Activated naive CD8-positive, alpha-beta T cell treated with anti-CD3 and anti-CD28 coated beads, Interleukin-2, amount 50 U/mL, for 16 hours (primary cell): ENCODE data around the gene OSTF1.

Experiments
- DNase-seq: peaks from one replicate; pipeline ENCODE4 v3.0.0-alpha.2; 2020; ENCODE audit warnings: low read depth, low spot score

OSTF1 gene

DNA sequence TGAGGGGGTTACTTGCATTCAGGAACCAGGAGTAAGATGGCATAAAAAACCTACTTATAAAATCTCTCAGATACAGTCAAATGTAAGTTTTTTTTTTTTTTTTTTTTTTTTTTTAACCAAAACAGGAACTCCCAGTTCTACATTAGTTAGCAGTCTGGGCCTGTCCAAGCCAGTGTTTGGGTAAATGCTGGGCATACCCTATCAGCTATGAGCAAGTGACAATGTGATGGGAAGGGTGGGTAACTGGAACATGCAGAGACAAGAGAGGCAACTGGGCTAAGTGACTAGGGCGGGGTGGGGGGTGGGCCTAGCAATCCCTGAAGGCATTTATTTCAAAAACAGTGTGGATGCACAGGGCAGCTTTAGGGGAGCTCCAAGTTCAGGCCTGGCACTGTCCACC lies 2.7 kb upstream of the OSTF1 start:
- DNase-seq: no peak

- DNase-seq: no peak
These were observed 1.6 kb upstream of the OSTF1 start for GRCh38 chr9:75086541-75087288.

- no peak for DNase-seq
These were observed 958 bp upstream of the OSTF1 start for GRCh38 chr9:75087289-75087823.

- DNase-seq: no peak
These were observed 495 bp downstream of the OSTF1 start for GRCh38 chr9:75088646-75089372.

DNA sequence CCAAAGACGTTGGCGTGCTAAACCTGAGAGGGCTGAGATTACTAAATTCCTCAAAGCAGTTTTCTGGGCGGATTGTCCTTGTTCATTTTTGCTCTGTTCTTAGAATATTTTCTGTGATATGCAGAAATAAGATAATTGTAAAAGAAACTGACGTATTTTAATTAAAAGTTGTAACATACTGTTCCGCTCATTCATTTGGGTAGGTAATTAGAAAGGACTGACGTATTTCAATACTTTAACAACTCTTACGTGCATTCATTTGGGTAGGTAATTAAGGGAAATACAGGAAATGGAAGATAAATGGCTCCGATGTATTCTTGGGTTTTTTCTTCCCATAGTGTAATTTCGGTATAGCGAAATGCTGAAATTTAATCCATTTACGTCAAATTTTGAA lies 1.1 kb downstream of the OSTF1 start:
- DNase-seq: no peak

GRCh38 chr9:75090579-75090978 lies 2.3 kb downstream of the OSTF1 start:
- DNase-seq: no peak

GRCh38 chr9:75092766-75093165 lies 4.5 kb downstream of the OSTF1 start:
- no peak for DNase-seq

DNA sequence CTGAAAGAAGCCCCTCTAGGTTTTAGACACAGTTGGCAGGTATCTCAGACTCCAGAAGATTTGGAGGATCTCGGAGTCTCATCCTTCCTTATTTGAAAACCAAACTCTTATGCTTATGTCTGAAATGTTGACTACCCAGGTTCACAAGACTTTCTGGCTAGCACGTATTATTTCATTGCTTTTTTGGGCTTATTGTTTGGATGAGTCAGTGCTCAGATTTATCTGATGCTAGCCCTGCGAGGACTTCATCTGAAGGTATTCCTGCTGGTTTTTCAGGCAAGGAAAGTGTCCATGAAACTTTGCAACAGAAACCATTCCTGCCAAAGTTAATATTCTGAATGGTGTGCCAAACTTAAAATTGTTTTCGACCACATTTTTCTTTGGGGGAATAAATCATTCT lies 8.5 kb downstream of the OSTF1 start:
- DNase-seq: no peak

- DNase-seq: no peak
These were observed 12.8 kb downstream of the OSTF1 start for GRCh38 chr9:75101004-75101588.

DNA sequence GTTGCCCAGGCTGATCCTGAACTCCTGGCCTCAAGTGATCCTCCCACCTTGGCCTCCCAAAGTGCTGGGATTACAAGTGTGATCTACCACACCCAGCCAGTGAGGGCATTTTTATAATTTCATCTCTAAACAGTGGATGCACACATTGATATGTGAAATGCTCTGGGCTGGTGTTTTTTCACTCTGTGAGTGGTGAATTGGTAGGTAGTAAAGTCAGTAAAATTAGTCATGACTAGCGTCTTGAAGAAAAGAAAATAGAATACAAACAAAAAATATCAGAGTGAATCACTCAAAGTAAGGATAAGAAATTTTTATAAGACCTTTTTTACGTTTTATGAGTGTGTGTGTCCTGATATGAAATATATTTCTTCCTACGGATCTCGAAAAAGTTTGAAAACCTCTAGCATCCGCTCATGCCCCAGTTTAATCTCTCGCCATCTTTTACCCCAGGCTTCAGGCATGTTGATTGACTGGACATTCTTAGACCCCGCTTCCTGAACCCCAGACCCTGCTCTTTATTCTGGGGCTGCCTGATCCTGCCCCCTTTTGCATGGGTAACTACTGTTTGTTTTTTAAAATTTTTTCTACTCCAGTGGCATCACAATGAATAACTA lies 14.0 kb downstream of the OSTF1 start:
- DNase-seq: no peak

DNA sequence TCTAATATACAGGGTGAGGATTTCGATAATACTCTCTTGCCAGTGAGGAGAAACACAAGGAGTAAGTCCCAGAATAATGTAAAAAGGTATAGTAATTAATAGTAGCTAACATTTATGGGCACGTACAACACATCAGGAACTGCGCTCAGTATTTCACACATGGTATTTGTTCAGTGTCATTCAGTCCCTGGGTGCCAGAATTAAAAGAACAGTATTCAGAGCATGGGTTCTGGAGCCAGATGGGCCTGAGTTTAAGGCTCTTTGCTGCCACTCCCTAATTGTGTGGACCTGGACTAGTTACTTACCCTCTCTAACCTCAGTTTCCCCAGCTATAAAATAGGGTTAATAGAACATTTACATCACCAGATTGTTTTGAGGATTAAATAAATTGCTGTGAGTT lies 16.3 kb downstream of the OSTF1 start:
- DNase-seq: no peak

DNA sequence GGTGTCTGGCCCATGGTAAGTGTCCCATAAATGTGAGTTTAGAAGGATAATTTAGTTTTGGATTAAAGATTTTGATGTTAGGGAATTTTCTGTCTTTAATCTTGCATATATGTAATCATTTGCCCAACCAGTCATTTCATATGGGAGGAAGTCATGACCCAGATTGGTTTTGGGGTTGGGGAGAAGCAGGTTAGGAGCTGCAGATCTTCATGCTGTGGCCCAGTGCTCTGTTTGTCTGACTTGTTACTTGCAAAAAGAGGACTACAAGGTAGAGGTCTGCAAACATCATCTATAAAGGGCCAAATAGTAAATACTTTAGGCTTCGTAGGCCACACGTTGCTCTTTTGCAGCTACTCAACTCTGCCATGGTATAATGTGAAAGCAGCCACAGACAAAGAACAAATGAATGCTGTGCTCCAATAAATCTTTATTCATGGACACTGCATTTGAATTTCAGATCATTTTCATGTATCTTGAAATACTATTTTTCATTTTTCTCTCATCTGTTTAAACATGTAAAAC lies 16.8 kb downstream of the OSTF1 start:
- no peak for DNase-seq

GRCh38 chr9:75105841-75106240 lies 17.5 kb downstream of the OSTF1 start:
- no peak for DNase-seq

DNA sequence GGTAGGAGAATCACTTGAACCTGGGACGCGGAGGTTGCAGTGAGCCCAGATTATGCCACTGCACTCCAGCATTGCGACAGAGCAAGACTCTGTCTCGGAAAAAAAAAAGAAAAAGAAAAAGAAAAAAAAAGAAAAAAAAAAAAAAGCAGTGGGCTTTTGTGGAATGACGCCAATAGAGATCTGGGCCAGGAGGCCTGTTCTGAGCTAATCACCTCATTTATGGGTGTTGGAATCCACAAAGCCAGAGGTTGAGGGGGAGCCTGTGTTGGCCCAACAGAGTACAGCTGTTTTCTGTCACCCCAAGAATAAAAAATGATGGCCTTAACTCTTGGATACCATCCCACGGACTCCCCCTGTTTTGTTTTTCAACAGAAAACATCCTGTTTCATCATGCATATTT lies 18.5 kb downstream of the OSTF1 start:
- DNase-seq: no peak

- no peak for DNase-seq
These were observed 20.3 kb downstream of the OSTF1 start for GRCh38 chr9:75108571-75108970.

GRCh38 chr9:75109210-75109839 lies 21.0 kb downstream of the OSTF1 start:
- no peak for DNase-seq

DNA sequence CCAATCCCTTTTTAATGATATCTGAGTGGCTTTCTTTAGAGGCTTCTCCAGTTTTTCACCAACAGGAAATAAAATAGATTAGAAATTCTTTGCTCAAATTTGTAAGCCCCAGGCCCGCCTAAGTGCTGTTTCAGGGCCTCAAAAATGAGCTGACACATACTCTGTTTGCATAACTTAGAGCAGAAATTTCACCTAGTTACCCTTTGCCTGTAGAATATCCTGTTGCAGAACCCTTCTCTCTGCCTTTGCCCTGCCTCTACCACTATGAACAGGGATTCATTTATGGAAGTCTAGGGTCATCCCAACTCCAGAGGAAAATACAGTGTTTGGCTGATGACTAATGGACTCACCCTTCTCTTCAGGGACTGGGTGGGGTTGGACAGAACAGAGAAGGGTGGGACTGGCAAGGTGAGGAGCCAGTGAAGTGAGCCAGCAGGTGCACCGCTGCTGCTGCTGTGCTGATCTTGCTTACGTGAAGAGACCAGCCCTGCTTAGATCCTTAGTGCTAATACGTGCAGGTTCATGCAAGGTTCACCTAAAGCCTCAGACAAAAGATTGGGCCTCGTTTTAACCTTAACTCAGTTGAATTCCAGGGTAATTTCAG lies 22.8 kb downstream of the OSTF1 start:
- DNase-seq: no peak

DNA sequence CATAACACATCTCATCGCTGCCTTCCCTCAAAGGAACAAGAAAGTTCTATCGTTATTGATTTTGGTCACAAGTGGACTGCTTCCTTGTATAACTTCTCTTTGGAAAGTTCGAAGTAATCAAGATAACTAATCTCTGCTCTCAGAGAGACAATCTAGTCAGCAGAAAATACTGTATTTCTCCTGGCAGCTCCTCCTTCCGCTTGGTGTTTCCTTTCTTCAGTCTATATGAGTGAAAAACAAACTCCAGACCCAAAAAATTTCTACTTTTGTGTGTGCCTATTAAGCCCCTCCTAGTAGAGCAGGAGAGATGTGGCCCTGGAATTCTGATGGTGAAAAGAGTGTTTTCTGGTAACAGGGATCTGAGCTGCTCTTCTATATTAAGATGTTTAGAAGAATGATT lies 24.5 kb downstream of the OSTF1 start:
- DNase-seq: no peak

GRCh38 chr9:75116306-75116705 lies 28.0 kb downstream of the OSTF1 start:
- DNase-seq: no peak

DNA sequence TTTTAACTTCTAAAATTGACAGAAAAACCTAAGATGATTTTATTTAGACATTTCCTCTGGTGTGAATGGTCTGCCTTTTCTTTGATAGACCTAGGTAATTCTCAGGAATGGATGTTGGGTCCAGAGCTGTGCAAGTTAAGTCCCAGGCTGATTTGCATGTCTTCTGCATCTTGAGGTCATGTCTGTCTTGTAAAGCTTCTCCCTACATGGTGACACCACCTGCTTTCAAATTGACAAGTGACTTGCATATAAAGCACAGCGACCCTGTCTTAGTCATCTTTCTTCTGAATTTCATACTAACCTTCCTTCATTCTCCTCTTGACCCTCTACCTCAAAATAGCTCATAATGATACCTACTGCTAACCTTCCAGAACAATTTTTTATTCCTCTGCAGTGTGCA lies 29.2 kb downstream of the OSTF1 start:
- DNase-seq: no peak

DNA sequence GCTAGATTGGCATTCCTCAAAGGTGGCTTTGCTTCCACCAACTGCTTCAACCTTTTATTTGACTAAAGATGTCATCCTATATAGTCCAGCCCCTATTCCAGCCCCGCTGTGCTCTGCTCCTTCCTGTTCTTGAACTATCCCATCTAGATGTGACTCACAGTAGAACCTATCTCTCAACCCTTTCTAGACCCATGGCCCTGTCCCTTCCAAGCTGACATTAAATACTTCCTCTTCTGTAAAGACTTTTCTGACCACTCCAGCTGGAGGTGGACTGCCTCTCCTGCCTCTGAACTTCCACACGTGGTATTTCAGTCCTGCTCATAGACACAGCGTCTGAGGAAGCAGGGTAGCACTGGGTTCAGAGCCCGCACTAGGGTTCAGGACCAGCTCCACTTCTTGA lies 32.4 kb downstream of the OSTF1 start:
- DNase-seq: no peak
